ENCODE results near the gene CENPH.
"Not testable (repeated sequence)": the region's sequence is repeated elsewhere in the genome, so short reads cannot be mapped to it uniquely, and the experiment has no call there.

Gene CENPH

DNA sequence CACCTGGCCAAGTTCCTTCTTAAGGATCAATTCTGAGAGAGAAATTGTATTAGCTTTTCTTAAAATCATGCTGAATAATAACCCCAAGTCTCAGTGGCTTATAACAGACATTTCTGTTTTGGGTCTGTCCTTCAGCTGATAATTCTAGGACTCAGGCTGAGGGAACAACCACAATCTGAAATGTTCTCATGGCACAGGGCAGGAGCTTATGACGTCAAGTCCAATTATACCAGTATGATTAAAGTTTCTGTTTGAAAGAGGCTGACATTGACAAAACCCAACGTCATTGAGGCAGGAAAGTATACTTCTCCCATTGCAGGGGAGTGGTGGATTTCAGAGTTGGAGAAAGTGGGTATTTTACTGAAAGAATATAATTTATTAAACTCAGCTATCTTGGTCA lies 21.8 kb downstream of the CENPH start:
- DNase-seq (ENCODE audit: low spot score): no peak

DNA sequence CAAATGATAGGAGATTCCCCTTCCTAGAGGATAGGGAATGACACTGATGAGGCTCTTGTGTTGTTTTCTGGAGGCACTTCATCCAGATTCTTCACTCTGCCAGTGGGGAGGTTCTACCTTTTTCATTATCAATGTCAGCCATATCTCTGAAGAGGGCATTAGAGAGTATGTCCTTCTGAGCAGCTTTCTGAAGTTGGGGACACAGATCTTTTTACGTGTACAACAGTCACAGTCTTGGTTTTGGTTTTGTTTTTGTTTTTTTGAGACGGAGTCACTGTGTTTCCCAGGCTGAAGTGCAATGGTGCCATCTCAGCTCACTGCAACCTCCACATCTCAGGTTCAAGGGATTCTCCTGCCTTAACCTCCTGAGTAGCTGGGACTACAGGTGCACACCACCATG lies 22.6 kb downstream of the CENPH start:
- no peak for DNase-seq (ENCODE audit: low spot score)

DNA sequence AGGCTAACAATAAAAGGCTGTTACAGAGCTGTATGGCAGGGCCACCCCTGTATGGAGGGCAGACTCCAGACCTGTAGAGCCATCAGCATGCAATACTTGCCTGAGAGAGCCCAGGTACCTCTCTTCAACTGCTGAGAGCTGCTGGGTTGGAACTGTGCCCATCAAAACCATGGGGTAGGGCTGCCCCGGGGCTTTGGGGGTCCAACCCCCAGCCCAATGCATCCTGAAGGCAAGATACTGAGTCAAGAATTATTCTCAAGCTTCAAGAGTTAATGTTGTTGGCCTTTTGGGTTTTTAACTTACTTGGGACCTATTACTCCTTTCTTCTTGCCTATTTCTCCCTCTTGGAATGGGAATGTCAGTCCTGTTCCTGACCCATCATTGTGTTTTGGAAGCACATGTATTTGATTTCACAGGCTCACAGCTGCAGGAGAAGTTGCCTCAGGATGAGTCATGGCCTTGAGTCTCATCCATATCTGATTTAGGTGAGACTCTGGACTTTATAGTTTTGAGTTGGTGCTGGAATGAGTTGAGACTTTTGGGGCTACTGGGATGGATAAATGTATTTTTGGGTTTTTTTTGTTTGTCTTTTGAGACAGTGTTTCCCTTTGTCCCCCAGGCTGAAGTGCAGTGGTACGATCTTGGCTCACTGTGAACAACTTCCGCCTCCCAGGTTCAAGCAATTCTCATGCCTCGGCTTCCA lies 24.3 kb downstream of the CENPH start:
- no peak for DNase-seq (ENCODE audit: low spot score)

DNA sequence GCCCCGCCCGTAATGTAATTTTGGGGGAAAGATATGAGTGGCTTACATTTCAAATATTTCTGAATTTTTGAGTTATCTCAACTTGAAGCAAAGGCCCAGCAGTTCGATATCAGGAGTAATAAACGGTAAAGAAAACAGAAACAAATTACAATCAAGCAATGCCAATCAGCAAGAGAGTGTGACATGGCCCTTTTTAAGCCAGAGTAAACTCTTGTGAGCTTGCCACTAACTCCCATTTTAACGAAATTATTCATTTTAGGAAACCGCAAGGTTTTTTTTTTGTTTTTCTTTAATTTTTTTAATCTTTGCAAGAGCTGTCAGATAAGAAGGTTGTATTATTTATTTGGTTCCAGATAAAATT lies 27.7 kb downstream of the CENPH start:
- no peak for DNase-seq (ENCODE audit: low spot score)

DNA sequence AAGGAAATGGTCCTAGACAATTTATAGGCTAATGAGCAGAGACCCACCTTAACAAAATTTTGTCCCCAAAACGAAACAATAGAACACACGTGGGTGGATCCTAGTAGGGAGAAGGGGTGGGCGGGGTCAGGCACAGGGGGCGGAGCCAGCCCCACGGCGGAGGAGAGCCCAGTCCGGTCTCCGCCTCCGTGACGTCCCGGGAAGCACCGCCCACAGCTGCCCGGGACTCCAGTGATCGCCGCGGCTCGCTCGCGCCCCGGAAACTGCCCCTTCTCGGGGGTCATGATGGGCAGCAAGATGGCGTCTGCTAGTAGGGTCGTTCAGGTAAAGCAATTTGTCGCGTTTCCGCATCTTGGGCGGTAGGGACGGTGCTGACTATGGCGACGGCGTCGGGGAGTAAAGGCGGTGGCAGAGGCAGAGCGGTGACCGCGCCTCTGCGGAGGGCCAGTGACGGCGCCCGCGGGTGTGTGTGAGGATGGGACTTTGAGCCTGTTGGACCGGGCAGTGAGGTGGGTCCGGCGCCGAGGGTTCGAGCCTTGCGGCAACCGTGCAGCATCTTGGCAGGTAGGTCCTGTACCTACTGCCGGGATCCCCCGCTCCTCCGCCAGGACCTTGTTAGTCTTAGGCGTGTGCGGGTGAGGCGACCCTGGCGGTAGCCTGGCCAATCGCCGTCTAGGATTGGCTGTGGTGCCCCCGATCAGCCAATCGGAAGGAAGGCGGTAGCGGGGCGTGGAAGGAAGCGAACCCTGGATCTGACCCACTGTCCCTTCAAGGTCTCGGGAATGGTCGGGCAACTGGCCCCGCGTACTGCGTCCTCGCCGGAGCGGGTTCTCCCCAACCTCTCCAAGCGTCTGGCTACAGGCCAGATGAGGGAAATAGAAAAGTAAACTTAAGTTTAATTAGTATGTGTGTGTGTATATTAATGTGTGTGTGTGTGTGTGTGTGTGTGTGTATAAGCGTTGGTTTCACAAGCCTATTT lies 28.5 kb downstream of the CENPH start:
- peak; percentile 86 for DNase-seq (ENCODE audit: low spot score)

DNA sequence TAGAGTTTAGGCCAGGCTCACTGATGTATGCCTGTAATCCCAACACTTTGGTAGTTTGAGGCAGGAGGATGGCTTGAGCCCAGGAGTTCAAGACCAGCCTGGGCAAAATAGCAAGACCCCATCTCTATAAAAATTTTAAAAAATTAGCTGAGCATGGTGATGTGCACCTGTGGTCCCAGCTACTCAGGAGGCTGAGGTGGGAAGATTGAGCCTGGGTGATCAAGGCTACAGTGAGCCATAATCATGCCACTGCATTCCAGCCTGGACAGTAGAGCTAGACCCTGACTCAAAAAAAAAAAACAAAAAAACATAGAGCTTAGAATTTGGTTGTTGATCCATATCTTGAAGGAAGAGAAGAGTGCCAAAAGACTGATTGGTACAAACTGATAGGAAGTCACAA lies 30.6 kb downstream of the CENPH start:
- no peak for DNase-seq (ENCODE audit: low spot score)

DNA sequence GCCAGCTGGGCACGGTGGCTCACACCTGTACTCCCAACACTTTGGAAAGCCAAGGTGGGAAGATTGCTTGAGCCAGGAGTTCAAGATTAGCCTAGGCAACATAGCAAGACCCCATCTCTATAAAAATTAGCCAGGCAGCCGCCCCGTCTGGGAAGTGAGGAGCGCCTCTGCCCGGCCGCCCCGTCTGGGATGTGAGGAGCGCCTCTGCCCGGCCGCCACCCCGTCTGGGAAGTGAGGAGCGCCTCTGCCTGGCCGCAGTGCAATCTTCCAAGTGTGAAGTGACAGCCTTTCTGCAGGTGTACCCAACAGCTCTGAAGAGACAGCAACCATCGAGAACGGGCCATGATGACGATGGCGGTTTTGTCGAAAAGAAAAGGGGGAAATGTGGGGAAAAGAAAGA lies 31.0 kb downstream of the CENPH start:
- DNase-seq (ENCODE audit: low spot score): not testable (repeated sequence)

DNA sequence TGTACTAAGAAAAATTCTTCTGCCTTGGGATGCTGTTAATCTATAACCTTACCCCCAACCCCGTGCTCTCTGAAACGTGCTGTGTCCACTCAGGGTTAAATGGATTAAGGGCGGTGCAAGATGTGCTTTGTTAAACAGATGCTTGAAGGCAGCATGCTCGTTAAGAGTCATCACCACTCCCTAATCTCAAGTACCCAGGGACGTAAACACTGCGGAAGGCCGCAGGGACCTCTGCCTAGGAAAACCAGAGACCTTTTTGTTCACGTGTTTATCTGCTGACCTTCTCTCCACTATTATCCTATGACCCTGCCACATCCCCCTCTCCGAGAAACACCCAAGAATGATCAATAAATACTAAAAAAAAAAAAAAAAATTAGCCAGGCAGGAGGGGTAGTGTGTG lies 31.4 kb downstream of the CENPH start:
- not testable (repeated sequence) for DNase-seq (ENCODE audit: low spot score)

DNA sequence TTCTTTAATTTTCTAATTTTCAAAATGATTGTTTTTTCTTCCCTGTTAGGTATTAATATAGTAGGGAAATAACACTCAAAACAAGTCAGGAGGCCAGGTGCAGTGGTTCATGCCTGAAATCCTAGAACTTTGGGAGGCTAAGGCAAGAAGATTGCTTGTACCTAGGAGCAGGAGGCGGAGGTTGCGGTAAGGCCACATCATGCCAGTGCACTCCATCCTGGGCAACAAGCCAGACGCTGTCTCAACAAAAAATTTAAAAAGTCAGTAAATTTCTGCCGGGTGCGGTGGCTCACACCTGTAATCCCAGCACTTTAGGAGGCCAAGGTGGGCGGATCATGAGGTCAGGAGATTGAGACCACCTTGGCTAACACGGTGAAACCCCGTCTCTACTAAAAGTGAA lies 35.1 kb downstream of the CENPH start:
- no peak for DNase-seq (ENCODE audit: low spot score)

DNA sequence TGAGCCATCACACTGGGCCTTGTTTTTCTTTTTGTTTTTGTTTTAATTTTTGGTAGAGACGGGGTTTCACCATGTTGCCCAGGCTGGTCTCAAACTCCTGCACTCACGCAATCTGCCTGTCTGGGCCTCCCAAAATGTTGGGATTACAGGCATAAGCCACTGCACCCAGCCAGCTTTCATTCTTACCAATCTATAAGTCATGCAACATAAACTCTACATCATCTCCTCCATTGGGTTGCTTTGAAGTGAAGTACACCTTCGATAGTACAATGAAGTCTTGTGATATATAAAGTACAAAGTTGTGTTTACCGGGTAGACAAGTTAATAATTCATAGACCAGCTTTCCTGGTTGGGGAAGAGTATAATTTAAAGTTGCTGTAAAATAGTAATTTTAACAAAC lies 36.5 kb downstream of the CENPH start:
- DNase-seq (ENCODE audit: low spot score): no peak

DNA sequence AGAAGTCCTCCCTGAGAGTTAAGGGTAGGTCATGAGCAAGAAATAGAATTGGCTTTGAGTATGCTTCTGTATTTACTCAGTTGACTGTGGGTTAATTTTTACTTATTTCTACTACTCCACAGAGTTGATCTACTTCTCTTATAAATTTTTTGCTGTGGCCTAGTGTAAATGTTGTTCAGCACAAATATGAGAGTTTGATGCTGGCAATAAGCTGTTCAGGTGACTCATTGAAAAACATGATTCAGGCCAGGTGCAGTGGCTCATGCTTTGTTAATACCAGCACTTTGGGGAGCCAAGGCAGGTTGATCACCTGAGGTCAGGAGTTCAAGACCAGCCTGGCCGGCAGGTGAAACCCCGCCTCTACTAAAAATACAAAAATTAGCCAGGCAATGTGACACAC lies 40.8 kb downstream of the CENPH start:
- DNase-seq (ENCODE audit: low spot score): no peak

DNA sequence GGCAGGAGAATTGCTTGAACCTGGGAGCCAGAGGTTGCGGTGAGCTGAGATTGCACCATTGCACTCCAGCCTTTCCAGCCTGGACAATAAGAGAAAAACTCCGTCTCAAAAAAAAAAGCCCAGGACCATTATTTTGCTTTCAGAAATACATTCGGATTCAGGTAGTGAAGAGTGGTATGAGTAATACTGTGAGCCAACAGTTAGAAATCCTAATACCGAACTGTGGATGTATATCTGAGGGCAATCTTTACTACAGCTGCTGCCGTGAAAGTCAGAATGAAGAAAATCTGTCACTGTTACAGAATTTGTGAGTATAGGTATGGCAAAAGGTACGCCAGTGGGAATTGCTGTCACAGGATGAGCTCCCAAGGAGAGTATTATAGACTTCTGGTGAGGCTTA lies 41.9 kb downstream of the CENPH start:
- no peak for DNase-seq (ENCODE audit: low spot score)

DNA sequence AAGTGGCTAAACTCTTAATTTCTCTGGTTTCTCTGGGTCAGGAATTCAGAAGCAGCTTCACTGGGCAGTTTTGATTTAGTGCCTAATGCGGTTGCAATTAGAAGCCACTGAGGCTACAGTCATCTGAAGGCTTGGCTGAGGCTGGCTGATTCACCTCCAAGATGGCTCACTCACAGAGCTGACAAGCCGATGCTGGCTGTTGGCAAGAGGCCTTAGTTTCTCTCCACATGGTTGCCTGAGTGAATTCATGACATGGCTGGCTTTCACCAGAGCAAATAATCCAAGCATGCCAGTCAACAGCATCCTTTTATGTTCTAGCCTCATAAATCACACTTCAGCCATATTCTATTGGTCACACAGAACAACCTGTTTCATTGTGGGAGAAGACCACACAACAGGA lies 42.5 kb downstream of the CENPH start:
- no peak for DNase-seq (ENCODE audit: low spot score)

DNA sequence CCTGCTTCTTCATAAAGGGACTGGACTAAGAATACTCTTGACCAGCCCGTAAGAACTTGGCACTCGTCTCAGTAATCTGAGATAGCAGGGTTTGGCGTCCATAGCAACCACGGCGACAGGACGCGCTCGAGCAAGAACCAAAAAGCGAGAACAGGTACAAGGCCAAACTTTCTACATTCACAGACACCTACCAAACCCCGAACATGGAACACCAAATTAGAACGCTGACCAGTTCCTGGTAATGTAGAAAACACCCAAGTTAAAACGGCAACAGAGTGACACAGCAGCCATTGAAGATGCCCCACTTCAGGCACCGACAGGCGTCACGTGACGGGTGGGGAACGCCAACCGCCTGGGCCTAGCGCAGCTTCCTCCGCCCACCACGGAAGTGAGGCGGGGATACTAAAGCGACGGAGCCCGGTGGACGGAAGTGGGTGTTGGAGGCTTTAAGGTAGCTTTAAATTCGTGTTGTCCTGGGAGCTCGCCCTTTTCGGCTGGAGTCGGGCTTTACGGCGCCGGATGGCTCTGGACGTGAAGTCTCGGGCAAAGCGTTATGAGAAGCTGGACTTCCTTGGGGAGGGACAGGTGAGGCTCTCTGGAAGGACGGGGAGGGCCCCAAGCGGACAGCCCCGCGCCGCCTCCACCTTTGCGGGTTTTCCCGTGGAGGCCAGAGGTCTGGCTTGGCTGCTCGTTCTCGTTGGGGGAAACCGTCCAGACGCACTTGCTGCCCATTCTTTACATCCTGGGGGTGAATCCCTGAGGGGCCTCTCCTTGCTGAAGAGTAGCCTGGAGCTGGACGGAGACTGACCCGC lies 45.3 kb downstream of the CENPH start, which contains the start of gene CDK7:
Gene CDK7 (plus strand): TSS at position 430 of the 812 bp plus-strand sequence. CDS start 90 bp downstream, at position 520.
- peak; percentile 86 for DNase-seq (ENCODE audit: low spot score)

DNA sequence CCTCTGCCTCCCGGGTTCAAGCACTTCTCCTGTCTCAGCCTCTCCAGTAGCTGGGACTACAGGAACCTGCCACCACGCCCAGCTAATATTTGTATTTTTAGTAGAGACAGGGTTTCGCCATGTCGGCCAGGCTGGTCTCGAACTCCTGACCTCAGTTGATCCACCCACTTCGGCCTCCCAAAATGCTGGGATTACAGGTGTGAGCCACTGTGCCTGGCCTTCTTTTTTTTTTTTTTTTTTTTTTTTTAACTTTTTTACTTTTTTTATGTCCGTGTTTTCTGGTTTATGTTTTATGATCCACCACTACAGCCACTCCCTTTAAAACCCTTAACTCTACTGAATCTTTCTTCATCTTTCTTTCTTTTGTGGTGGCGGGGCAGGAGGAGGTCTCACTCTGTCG lies 47.4 kb downstream of the CENPH start:
- not testable (repeated sequence) for DNase-seq (ENCODE audit: low spot score)

DNA sequence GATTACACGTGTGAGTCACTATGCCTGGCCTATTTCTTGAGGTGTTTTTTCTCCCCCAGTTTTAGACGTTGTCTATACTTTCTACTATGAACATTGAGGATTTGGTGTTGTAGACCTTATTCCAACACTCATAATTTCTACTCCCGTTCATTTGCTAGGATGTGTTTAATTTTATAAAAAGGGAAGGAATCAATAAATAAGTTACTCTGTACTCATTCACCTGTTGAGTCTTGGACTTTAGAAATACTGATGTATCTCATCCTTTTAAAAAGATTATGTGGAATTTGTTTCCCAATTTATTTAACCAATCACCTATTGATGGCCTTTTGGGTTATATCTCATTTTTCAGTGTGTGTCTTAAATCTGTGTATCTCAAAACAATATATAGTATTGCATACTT lies 48.5 kb downstream of the CENPH start:
- DNase-seq (ENCODE audit: low spot score): no peak

DNA sequence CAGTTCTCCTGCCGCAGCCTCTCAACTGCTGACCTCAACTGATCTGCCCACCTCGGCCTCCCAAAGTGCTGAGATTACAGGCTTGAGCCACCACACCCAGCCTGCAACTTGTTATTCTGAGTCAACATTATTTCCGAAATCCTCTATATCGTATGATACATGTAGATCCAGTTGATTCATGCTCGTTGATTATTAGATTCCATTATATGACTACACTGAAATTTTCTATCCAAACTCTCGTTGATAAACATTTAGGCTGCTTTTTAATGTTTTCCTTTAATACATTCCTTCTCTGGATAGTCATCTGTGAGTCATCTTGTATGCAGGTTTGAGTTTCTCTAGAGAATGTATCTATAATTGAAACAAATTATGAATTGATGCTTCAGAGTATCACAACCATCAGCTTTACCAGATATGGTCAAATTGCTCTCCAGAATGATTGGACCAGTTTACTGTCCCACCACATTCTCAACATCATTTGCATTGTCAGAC lies 49.4 kb downstream of the CENPH start:
- DNase-seq (ENCODE audit: low spot score): peak; percentile 80

DNA sequence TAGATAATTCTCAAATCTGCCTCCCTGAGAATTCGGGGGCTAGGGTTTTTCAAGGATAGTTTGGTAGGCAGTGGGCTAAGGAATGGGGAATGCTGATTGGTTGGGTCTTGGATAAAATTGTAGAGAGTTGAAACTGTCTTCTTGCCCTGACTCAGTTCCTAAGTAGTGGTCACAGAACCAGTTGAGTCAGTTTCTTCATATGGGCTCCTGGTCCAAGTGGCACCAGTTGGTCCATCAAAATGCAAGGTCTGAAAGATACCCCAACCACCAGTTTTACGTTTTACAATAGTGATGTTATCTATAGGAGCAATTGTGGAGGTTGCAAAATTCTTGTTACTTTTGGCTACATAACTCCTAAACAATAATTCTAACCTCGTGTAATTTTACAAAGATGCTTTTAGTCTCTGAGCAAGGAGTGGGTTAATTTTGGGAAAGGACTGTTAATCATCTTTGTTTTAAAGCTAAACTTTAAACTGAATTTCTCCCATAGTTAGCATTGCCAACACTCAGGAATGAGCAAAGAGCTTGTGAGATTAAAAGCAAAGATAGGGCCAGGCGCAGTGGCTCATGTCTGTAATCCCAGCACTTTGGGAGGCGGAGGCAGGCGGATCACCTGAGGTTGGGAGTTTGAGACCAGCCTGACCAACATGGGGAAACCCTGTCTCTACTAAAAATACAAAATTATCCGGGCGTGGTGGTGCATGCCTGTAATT lies 53.0 kb downstream of the CENPH start:
- no peak for DNase-seq (ENCODE audit: low spot score)

DNA sequence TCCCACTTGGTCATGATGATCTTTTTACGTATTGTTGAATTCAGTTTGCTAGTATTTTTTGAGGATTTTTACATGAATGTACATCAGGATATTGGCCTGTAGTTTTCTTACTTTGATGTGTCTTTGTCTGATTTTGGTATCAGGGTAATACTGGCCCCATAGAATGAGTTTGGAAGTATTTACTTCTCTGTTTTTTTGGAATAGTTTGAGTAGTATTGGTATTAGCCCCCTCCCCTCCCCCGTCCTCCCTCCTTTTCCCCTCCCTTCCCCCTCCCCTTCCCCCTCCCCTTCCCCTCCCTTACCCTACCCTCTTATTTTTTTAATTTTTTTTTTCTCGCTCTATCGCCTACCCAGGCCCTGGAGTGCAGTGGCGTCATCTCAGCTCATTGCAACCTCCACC lies 55.6 kb downstream of the CENPH start:
- no peak for DNase-seq (ENCODE audit: low spot score)

DNA sequence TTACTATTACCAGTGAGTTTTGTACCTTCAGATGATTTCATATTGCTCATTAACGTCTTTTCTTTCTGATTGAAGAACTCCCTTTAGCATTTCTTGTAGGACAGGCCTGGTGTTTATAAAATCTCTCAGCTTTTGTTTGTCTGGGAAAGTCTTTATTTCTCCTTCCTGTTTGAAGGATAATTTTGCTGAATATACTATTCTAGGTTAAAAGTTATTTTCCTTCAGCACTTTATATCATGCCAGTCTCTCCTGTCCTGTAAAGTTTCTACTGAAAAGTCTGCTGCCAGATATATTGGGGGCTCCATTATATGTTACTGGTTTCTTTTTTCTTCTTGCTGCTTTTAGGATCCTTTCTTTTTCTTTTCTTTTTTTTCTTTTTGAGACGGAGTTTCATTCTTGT lies 58.6 kb downstream of the CENPH start:
- no peak for DNase-seq (ENCODE audit: low spot score)

DNA sequence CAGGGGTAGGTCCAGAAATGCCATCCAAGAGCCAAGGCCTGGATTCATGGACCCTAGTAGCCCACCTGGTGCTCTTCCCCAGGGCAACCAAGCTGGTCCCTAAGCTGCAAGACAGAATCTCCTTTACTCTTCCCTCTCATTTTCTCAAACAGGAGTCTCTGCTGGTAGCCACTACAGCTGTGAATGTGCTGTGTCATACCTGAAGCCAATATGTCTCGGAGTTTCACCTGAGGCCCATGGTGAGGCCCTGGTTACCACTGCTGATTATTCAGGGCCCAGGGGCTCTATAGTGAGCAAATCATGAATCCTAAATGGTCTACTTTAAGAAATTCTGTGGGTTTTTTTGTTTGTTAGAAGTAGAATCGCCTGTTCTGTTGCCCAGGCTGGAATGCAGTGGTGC lies 61.2 kb downstream of the CENPH start:
- no peak for DNase-seq (ENCODE audit: low spot score)

DNA sequence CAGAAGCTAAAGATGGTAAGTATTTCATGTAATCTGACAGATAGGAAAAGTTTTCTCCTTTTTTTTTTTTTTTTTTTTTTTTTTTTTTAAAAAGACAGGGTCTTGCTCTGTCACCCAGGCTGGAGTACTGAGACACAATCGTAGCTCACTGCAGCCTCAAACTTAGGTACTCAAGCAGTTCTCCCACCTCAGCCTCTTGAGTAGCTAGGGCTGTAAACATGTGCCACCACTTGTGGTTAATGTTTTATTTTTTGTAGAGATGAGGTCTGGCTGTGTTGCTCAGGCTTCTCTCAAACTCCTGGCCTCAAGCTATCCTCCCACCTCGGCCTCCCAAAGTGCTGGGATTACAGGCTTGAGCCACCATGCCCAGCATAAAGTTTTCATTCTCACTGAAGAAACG lies 63.1 kb downstream of the CENPH start:
- no peak for DNase-seq (ENCODE audit: low spot score)
